Astrocyte (in vitro differentiated cells and primary cell): ENCODE measurements around the gene STRAP. TPM values are rescaled to one million over a fixed set of nuclear protein-coding genes. Genes with fewer than 3 reads are reported as not detected.
A peak's percentile ranks its signal among the peaks of the same experiment; 100 is the strongest.

Source experiments
- DNase-seq: peaks from one replicate; pipeline ENCODE4 v3.0.0-alpha.2; 2010; ENCODE audit warnings: low read depth
- FAIRE-seq: peaks from 2 replicates; lab custom pipeline; 2011; peaks lifted over from hg19 to GRCh38; lab: Jason Lieb, UNC
- H2AFZ ChIP-seq: 2 replicates; pipeline ENCODE4 v1.6.0; 2012; ENCODE audit warnings: low read depth, low read length, inconsistent platforms
- H3K27ac ChIP-seq: 2 replicates; pipeline ENCODE4 v1.5.1; 2011; ENCODE audit warnings: low read depth, low read length, inconsistent platforms
- H3K27me3 ChIP-seq: 2 replicates; pipeline ENCODE4 v1.6.0; 2011; ENCODE audit warnings: low read length, inconsistent platforms; ENCODE audit not compliant: insufficient read depth
- H3K36me3 ChIP-seq: 2 replicates; pipeline ENCODE4 v1.5.1; 2011; ENCODE audit warnings: low read length, inconsistent platforms; ENCODE audit not compliant: insufficient read depth
- H3K4me1 ChIP-seq: 2 replicates; pipeline ENCODE4 v1.5.1; 2011; ENCODE audit warnings: low read length, inconsistent platforms; ENCODE audit not compliant: insufficient read depth
- H3K4me2 ChIP-seq: 2 replicates; pipeline ENCODE4 v1.6.0; 2012; ENCODE audit warnings: low read length, inconsistent platforms
- H3K4me3 ChIP-seq: 2 replicates; pipeline ENCODE4 v1.5.1; 2011; ENCODE audit warnings: low read depth, mild to moderate bottlenecking, low read length, inconsistent platforms; ENCODE audit not compliant: insufficient read depth
- H3K79me2 ChIP-seq: 2 replicates; pipeline ENCODE4 v1.6.0; 2012; ENCODE audit warnings: mild to moderate bottlenecking, low read length, inconsistent platforms; ENCODE audit not compliant: insufficient read depth
- H3K9ac ChIP-seq: 2 replicates; pipeline ENCODE4 v1.6.0; 2012; ENCODE audit warnings: mild to moderate bottlenecking, low read length, inconsistent platforms
- H3K9me3 ChIP-seq: 2 replicates; pipeline ENCODE4 v1.5.1; 2012; ENCODE audit warnings: low read depth, mild to moderate bottlenecking, low read length, inconsistent platforms; ENCODE audit not compliant: insufficient read depth
- H4K20me1 ChIP-seq: 2 replicates; pipeline ENCODE4 v1.6.0; 2012; ENCODE audit warnings: low read length, inconsistent platforms; ENCODE audit not compliant: insufficient read depth
- H3K27ac Mint-ChIP-seq: one replicate; pipeline ENCODE4 v1.8.0; 2021; ENCODE audit warnings: mild to moderate bottlenecking, mixed read lengths; ENCODE audit not compliant: unreplicated experiment
- H3K27me3 Mint-ChIP-seq: one replicate; pipeline ENCODE4 v1.8.0; 2021; ENCODE audit warnings: low read depth, mixed read lengths; ENCODE audit not compliant: unreplicated experiment
- H3K36me3 Mint-ChIP-seq: one replicate; pipeline ENCODE4 v1.8.0; 2021; ENCODE audit warnings: low read depth, mixed read lengths; ENCODE audit not compliant: unreplicated experiment
- H3K4me1 Mint-ChIP-seq: one replicate; pipeline ENCODE4 v1.8.0; 2021; ENCODE audit warnings: low read depth, mixed read lengths; ENCODE audit not compliant: unreplicated experiment
- H3K4me3 Mint-ChIP-seq: one replicate; pipeline ENCODE4 v1.8.0; 2021; ENCODE audit warnings: mild to moderate bottlenecking, moderate library complexity, mixed read lengths; ENCODE audit not compliant: unreplicated experiment
- H3K9me3 Mint-ChIP-seq: one replicate; pipeline ENCODE4 v1.8.0; 2021; ENCODE audit warnings: mild to moderate bottlenecking, mixed read lengths; ENCODE audit not compliant: unreplicated experiment
- EZH2 ChIP-seq: IDR thresholded peaks from 2 replicates; pipeline ENCODE4 v1.6.1; 2012; ENCODE audit warnings: mild to moderate bottlenecking, low read length, inconsistent platforms; ENCODE audit not compliant: insufficient read depth
- total RNA-seq: library from RNA; stranded (reverse); gene quantifications from 2 replicates; pipeline ENCODE4 v1.2.1, GENCODE V29; 2021
- TF ChIP-seq, protein P1 (sequence below): IDR thresholded peaks from 2 replicates; pipeline ENCODE4 v1.5.1; 2011; ENCODE audit warnings: low read depth, mild to moderate bottlenecking, inconsistent platforms, low read length, moderate library complexity; ENCODE audit not compliant: insufficient read depth

The STRAP gene
- total RNA-seq, 1 donor from 2014 or later = 241 TPM

DNA sequence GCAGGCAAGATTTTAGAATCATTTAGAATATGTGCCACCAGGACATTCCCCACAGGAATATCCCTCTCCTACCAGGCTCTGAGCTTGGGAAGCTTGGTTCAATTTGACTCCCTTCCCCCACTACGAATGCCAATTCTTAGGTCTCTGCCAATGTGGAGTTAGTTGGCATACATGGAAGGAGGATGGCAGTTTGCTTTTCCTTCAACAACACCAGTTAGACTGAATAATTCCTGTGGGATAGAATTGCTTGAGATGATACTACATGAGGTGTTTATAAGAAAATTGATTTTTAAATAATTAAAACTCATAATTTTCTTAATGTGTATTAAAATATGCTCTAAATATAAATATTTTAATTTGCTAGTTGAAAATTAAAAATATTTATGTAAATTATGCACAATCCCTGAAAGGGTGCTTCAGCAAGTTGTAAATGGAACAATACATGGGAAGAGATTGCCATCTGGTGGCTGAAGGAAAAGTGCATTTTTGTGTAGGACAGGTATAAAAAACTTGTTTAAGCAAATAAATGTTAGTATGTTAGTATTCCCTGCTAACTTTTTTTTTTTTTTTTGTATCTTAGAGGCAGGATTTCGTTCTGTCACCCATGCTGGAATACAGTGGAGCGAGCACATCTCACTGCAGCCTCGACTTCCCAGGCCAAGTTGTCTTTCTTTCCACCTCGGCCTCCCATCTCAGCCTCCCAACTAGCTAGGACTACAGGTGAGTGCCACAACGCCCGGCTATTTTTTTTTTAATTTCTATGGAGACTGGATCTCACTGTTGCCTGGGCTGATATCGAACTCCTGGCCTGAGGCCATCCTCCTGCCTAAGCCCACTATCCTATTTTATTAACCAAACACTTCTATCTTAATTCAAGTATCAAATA is 25.8 kb upstream of the STRAP start:
- Histone ChIP-seq H3K27ac (peak overlapping the region; percentile 33), H3K9me3 (no peaks in the 10 kb centered on the region), H3K36me3 (no peaks in the 10 kb centered on the region), H3K4me3 (no peak overlapping the region), H3K9ac (peak overlapping the region; percentile 44), H3K4me1 (peaks cover 4% of the 10 kb centered on the region), H3K79me2 (no peaks in the 10 kb centered on the region), H2AFZ (peak overlapping the region; percentile 49), H3K27me3 (no peaks in the 10 kb centered on the region), H4K20me1 (no peaks in the 10 kb centered on the region), H3K4me2 (peak overlapping the region; percentile 50)
- H3K27ac Mint-ChIP-seq = peak overlapping the region; percentile 94
- peaks cover 26% of the 10 kb centered on the region for H3K4me1 Mint-ChIP-seq
- DNase-seq (peak; percentile 29), FAIRE-seq (no peak)
- no peaks in the 10 kb centered on the region for H3K27me3 Mint-ChIP-seq
- TF ChIP-seq, protein P1, sequence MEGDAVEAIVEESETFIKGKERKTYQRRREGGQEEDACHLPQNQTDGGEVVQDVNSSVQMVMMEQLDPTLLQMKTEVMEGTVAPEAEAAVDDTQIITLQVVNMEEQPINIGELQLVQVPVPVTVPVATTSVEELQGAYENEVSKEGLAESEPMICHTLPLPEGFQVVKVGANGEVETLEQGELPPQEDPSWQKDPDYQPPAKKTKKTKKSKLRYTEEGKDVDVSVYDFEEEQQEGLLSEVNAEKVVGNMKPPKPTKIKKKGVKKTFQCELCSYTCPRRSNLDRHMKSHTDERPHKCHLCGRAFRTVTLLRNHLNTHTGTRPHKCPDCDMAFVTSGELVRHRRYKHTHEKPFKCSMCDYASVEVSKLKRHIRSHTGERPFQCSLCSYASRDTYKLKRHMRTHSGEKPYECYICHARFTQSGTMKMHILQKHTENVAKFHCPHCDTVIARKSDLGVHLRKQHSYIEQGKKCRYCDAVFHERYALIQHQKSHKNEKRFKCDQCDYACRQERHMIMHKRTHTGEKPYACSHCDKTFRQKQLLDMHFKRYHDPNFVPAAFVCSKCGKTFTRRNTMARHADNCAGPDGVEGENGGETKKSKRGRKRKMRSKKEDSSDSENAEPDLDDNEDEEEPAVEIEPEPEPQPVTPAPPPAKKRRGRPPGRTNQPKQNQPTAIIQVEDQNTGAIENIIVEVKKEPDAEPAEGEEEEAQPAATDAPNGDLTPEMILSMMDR = peak; percentile 88
- TF ChIP-seq EZH2 = no peak
- H3K9me3 Mint-ChIP-seq = peaks cover 2% of the 10 kb centered on the region
- no peaks in the 10 kb centered on the region for H3K36me3 Mint-ChIP-seq
- no peak overlapping the region for H3K4me3 Mint-ChIP-seq

DNA sequence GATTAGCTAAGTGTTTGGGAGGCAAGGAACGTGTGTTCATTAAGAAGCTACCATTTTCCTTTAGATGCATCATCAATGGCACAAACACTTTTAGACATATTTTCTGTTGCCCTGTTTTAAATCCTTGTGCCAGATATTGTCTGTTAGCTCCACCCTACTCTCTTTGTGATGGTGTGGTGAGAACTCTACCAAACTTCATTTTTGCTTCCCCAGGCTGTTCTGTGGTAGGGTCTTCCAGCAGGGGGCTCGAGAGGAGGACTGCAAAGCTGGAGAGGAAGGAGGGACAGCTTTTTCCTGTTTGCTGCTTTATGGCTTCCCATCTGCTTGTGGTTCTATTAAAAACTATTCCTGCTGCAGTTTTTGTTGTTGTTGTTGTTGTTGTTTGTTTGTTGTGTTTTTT is 23.8 kb upstream of the STRAP start:
- H3K79me2 ChIP-seq = no peaks in the 10 kb centered on the region
- H3K4me1 ChIP-seq = peaks cover 4% of the 10 kb centered on the region
- DNase-seq = no peak
- H3K9ac ChIP-seq = no peak overlapping the region
- Mint-ChIP-seq H3K9me3 (peaks cover under 1% of the 10 kb centered on the region), H3K4me3 (no peak overlapping the region), H3K36me3 (no peaks in the 10 kb centered on the region), H3K4me1 (peaks cover 21% of the 10 kb centered on the region), H3K27me3 (no peaks in the 10 kb centered on the region), H3K27ac (no peak overlapping the region)
- no peak overlapping the region for H3K27ac ChIP-seq
- no peak overlapping the region for H3K4me3 ChIP-seq
- H3K36me3 ChIP-seq = no peaks in the 10 kb centered on the region
- no peak for FAIRE-seq
- no peak overlapping the region for H2AFZ ChIP-seq
- H3K4me2 ChIP-seq = no peak overlapping the region
- no peaks in the 10 kb centered on the region for H4K20me1 ChIP-seq
- no peak for TF ChIP-seq EZH2
- TF ChIP-seq, protein P1 = no peak
- H3K27me3 ChIP-seq = no peaks in the 10 kb centered on the region
- no peaks in the 10 kb centered on the region for H3K9me3 ChIP-seq

DNA sequence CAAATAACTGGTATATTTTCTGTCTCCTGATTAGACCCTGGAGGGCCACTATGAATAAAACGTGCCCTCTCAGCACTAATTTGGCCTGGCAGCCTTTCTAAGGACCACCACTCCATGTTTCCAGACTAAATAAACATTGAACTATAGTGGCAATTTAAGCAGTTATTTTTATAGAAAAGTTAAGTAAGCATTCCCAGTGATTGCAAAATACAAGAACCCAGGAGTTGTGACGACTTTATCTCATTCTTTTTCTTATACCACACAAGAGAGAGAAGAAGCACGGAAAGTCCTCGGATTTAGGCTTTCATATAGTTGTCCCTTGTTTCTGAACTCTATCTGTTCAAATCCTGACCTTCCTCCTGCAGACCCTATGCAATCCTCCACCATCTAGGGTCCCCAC is 23.1 kb upstream of the STRAP start:
- no peak overlapping the region for H3K27ac ChIP-seq
- no peaks in the 10 kb centered on the region for H4K20me1 ChIP-seq
- no peak overlapping the region for H2AFZ ChIP-seq
- no peaks in the 10 kb centered on the region for H3K27me3 Mint-ChIP-seq
- no peaks in the 10 kb centered on the region for H3K79me2 ChIP-seq
- H3K4me3 ChIP-seq = no peak overlapping the region
- H3K9me3 ChIP-seq = no peaks in the 10 kb centered on the region
- H3K4me1 Mint-ChIP-seq = peaks cover 24% of the 10 kb centered on the region
- no peak overlapping the region for H3K27ac Mint-ChIP-seq
- no peak for TF ChIP-seq EZH2
- TF ChIP-seq, protein P1 = no peak
- no peaks in the 10 kb centered on the region for H3K9me3 Mint-ChIP-seq
- H3K36me3 Mint-ChIP-seq = no peaks in the 10 kb centered on the region
- FAIRE-seq = no peak
- peaks cover 4% of the 10 kb centered on the region for H3K4me1 ChIP-seq
- DNase-seq = no peak
- H3K4me3 Mint-ChIP-seq = no peak overlapping the region
- no peaks in the 10 kb centered on the region for H3K27me3 ChIP-seq
- H3K9ac ChIP-seq = no peak overlapping the region
- no peaks in the 10 kb centered on the region for H3K36me3 ChIP-seq
- no peak overlapping the region for H3K4me2 ChIP-seq
